Ovary (tissue), 9 donors: ENCODE results near the gene ZC3H7A. TPM values are rescaled to one million over a fixed set of nuclear protein-coding genes. Genes with fewer than 3 reads are reported as not detected.
"Not testable (repeated sequence)": the region's sequence is repeated elsewhere in the genome, so short reads cannot be mapped to it uniquely, and the experiment has no call there.

Source experiments
- DNase-seq, 5 donors: peaks; one replicate each; pipeline ENCODE4 v3.0.0-alpha.2; 2019 to 2020
- H3K27ac ChIP-seq, 2 donors: fragments of 200-600 bp; one replicate each; pipeline versions ENCODE4 v1.5.1 to v1.8.0; 2019 to 2022
- H3K27me3 ChIP-seq: fragments of 200-600 bp; one replicate; pipeline ENCODE4 v1.8.0; 2022
- H3K36me3 ChIP-seq: fragments of 200-600 bp; sonication (generic); one replicate; pipeline ENCODE4 v1.5.1; 2019
- H3K4me1 ChIP-seq: one replicate; pipeline ENCODE4 v1.8.1; 2013; ENCODE audit warnings: mild to moderate bottlenecking, moderate library complexity; ENCODE audit not compliant: insufficient read depth
- H3K4me3 ChIP-seq: fragments of 200-600 bp; sonication (generic); one replicate; pipeline ENCODE4 v1.5.1; 2017
- H3K9me3 ChIP-seq, 2 donors: fragments of 200-600 bp in 1 of 2; sonication (generic) in 1 of 2; one replicate each; pipeline versions ENCODE4 v1.5.1 to v1.8.1; 2013 to 2019; ENCODE audit warnings: mild to moderate bottlenecking in 1 of 2, moderate library complexity in 1 of 2
- EP300 ChIP-seq: sonication (generic); formaldehyde crosslinking; IDR thresholded peaks from one replicate; pipeline ENCODE4 v1.6.1; 2017; ENCODE audit warnings: antibody characterized with exemption
- POLR2A ChIP-seq: fragments of 450-650 bp; IDR thresholded peaks from one replicate; pipeline ENCODE4 v1.6.1; 2017; ENCODE audit warnings: antibody characterized with exemption, mild to moderate bottlenecking, moderate library complexity
- WGBS, 3 donors: extraction: QIAGEN DNeasy Blood & Tissue Kit in 1 of 3; methylation state at CpG; one replicate each; pipeline versions ENCODE4 v1.1.5 to v1.1.7; 2013 to 2017; 5-methylcytosine and 5-hydroxymethylcytosine counted together
- intact Hi-C, 4 donors: fragments of 100-400 bp; cut with DNase I; formaldehyde crosslinking; loops; one replicate each; pipeline versions ENCODE4 v1.11.0 to v1.15.1; 2022 to 2023
- polyA plus RNA-seq, 2 donors: library from polyadenylated mRNA; stranded (reverse); fragments of 200-250 nt in 1 of 2; fragments of 350-450 nt in 1 of 2; fragmentation: Illumina TruSeq in 1 of 2; extraction: RNeasy Lipid Tissue Mini Kit (QIAGEN cat#74804) in 1 of 2; gene quantifications; one replicate each; pipeline ENCODE4 v1.2.3, GENCODE V29; 2013 to 2014
- total RNA-seq, 7 donors: library from RNA; depleted of rRNA in 2 of 7; stranded (reverse); fragments of >200 nt in 2 of 7; fragmentation: NEBNext Ultra II Directional in 3 of 7; extraction: Animal tissue kit (Norgen Biotek cat#: 25700) in 3 of 7; gene quantifications; one replicate each; pipeline versions ENCODE4 v1.1.0 to v1.2.4, GENCODE V29; 2016 to 2023
- TF ChIP-seq, protein P1 (sequence below), 3 donors: fragments of 450-650 bp in 2 of 3; fragments of 200-600 bp in 1 of 3; IDR thresholded peaks; one replicate each; pipeline versions ENCODE4 v1.5.1 to v1.8.0; 2016 to 2022; ENCODE audit warnings: antibody characterized with exemption in 3 of 3, mild to moderate bottlenecking in 1 of 3
- donor health status: DM: no; HTN: no; CAD: no; lungs with moderate emphysema.
- donor health status: DM: no; HTN: no; CAD: no.
- donor health status: Bipolar disorder and iron deficiency.
- donor health status: DM: yes; HTN: yes; CAD: no.
- donor health status: DM: no; HTN: no; CAD: no.
- donor health status: DM: yes; HTN: yes; CAD: no.

The ZC3H7A gene
- total and polyA plus RNA-seq, 9 donors, result 34.9 to 60.9 (median 50.7) TPM

DNA sequence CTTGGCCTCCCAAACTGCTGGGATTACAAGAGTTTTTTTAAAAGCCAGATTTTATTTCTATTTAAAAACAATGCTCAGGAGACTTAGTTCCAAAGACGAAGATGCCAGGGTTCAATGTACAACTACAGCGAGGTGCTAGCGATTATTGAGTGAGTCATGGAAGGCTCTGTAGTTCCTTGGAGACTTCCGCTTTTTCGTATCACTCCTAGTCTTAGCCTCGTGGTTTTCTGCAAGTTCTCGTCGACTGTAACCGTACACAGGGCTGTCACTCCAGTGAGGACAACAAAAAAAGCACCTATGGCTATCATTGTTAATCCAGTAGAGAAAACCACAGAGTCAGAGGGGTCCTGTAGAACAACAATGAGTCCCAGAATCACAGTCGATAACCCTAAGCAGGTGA is 22.7 kb upstream of the ZC3H7A start:
- Histone ChIP-seq H3K9me3 (no peaks in the 10 kb centered on the region), H3K4me1 (no peaks in the 10 kb centered on the region), H3K27ac (no peak overlapping the region), H3K4me3 (no peak overlapping the region), H3K36me3 (no peaks in the 10 kb centered on the region), H3K27me3 (no peaks in the 10 kb centered on the region)
- WGBS, 3 donors, result 85 to 90% (median 87%) methylated on average over 10 of the region's 10 CpGs
- TF ChIP-seq POLR2A, result no peak
- TF ChIP-seq EP300, result no peak
- TF ChIP-seq, protein P1, sequence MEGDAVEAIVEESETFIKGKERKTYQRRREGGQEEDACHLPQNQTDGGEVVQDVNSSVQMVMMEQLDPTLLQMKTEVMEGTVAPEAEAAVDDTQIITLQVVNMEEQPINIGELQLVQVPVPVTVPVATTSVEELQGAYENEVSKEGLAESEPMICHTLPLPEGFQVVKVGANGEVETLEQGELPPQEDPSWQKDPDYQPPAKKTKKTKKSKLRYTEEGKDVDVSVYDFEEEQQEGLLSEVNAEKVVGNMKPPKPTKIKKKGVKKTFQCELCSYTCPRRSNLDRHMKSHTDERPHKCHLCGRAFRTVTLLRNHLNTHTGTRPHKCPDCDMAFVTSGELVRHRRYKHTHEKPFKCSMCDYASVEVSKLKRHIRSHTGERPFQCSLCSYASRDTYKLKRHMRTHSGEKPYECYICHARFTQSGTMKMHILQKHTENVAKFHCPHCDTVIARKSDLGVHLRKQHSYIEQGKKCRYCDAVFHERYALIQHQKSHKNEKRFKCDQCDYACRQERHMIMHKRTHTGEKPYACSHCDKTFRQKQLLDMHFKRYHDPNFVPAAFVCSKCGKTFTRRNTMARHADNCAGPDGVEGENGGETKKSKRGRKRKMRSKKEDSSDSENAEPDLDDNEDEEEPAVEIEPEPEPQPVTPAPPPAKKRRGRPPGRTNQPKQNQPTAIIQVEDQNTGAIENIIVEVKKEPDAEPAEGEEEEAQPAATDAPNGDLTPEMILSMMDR (IDR thresholded peaks at IDR 0.05), result no peak
- no peak for DNase-seq
- intact Hi-C loops, result loop anchor here in 3 of 4 donors (10.0 kb wide), 2 partner anchors 285 to 425 kb away; no protein-coding TSS in a partner anchor

DNA sequence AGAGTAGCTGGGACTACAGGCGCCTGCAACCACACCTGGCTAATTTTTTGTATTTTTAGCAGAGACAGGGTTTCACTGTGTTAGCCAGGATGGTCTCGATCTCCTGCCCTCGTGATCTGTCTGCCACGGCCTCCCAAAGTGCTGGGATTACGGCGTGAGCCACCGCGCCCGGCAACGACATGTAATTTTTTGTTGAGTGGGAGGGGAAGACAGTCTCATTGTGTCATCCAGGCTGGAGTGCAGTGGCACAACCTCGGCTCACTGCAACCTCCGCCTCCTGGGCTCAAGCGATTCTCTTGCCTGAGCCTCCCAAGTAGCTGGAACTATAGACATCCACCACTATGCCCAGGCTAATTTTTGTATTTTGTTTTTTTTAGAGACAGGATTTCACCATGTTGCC is 21.9 kb upstream of the ZC3H7A start:
- H3K4me1 ChIP-seq, H3K27ac ChIP-seq, H3K27me3 ChIP-seq, H3K4me3 ChIP-seq, DNase-seq, H3K9me3 ChIP-seq, H3K36me3 ChIP-seq: not testable (repeated sequence)
- intact Hi-C loops, result loop anchor here in 3 of 4 donors (10.0 kb wide), 2 partner anchors 284 to 424 kb away; no protein-coding TSS in a partner anchor
- 88 to 90% (median 89%) methylated on average over 13 of the region's 13 CpGs for WGBS, 3 donors

GRCh38 chr16:11816123-11816522 is 19.1 kb upstream of the ZC3H7A start:
- H3K9me3 ChIP-seq, result no peaks in the 10 kb centered on the region
- H3K27ac ChIP-seq, result no peak overlapping the region
- 59 to 80% (median 59%) methylated on average over 5 of the region's 5 CpGs for WGBS, 3 donors
- no peaks in the 10 kb centered on the region for H3K27me3 ChIP-seq
- no peaks in the 10 kb centered on the region for H3K4me1 ChIP-seq
- H3K4me3 ChIP-seq, result no peak overlapping the region
- intact Hi-C loops, result loop anchor here in 3 of 4 donors (10.0 kb wide), 2 partner anchors 281 to 421 kb away; no protein-coding TSS in a partner anchor
- no peak for TF ChIP-seq EP300
- TF ChIP-seq POLR2A, result no peak
- TF ChIP-seq, protein P1 (IDR thresholded peaks at IDR 0.05), result no peak
- no peaks in the 10 kb centered on the region for H3K36me3 ChIP-seq
- DNase-seq, result no peak

- not testable (repeated sequence) for H3K27me3 ChIP-seq, DNase-seq, H3K27ac ChIP-seq, H3K36me3 ChIP-seq, H3K9me3 ChIP-seq, H3K4me3 ChIP-seq, H3K4me1 ChIP-seq
- 91 to 95% (median 92%) methylated on average over 4 of the region's 4 CpGs for WGBS, 3 donors
- intact Hi-C loops, result loop anchor here in 3 of 4 donors (5.0 to 10.0 kb wide), 3 partner anchors 280 to 420 kb away; no protein-coding TSS in a partner anchor
Measured at GRCh38 chr16:11814800-11815199, 17.7 kb upstream of the ZC3H7A start.

DNA sequence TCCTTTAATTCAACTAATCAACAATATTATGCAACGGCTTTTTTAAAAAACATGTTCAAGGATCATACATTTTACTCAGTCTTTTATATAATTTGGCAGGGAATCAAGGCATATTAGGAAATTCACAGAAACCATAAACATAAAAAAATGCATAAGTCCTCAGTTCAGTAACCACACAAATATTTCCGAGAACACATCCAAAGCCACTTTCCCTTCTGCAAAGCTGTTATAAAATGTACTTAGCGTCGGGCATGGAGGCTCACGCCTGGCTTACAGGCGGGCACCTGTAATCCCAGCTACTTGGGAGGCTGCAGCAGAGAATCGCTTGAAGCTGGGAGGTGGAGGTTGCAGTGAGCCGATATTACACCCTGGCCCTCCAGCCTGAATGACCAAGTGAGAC is 9.7 kb upstream of the ZC3H7A start:
- Histone ChIP-seq H3K9me3 (no peaks in the 10 kb centered on the region), H3K4me1 (no peaks in the 10 kb centered on the region), H3K27ac (no peak overlapping the region), H3K36me3 (no peaks in the 10 kb centered on the region), H3K4me3 (no peak overlapping the region), H3K27me3 (no peaks in the 10 kb centered on the region)
- intact Hi-C loops, result no loop called here
- 64 to 82% (median 67%) methylated on average over 8 of the region's 8 CpGs for WGBS, 3 donors
- TF ChIP-seq EP300, result no peak
- TF ChIP-seq, protein P1 (IDR thresholded peaks at IDR 0.05), result no peak
- no peak for TF ChIP-seq POLR2A
- DNase-seq, result no peak
